Ovary (tissue), 3 donors: ENCODE data around the gene LYSET.

Source experiments
- CTCF ChIP-seq, 3 donors: fragments of 450-650 bp in 2 of 3; fragments of 200-600 bp in 1 of 3; IDR thresholded peaks; one replicate each; pipeline versions ENCODE4 v1.5.1 to v1.8.0; 2016 to 2022; ENCODE audit warnings: antibody characterized with exemption in 3 of 3, mild to moderate bottlenecking in 1 of 3
- POLR2A ChIP-seq: fragments of 450-650 bp; IDR thresholded peaks from one replicate; pipeline ENCODE4 v1.6.1; 2017; ENCODE audit warnings: antibody characterized with exemption, mild to moderate bottlenecking, moderate library complexity
- donor health status: DM: no; HTN: no; CAD: no.

GRCh38 chr14:93146119-93146518, 39.0 kb upstream of the LYSET start:
- TF ChIP-seq CTCF (IDR thresholded peaks at IDR 0.05) (no peak), POLR2A (no peak)
